Raji (cell line): ENCODE results near the gene PTPRK.

Source experiments
- POLR2A ChIP-seq: IDR thresholded peaks from 2 replicates; pipeline ENCODE4 v1.6.1; 2011; ENCODE audit warnings: low read depth, low read length, control low read depth; ENCODE audit not compliant: insufficient read depth

Gene PTPRK

GRCh38 chr6:128144320-128144719, 376.1 kb downstream of the PTPRK start:
- no peak for TF ChIP-seq POLR2A

- no peak for TF ChIP-seq POLR2A
Observed at GRCh38 chr6:128141932-128142331, 378.5 kb downstream of the PTPRK start.

GRCh38 chr6:128139519-128139918, 380.9 kb downstream of the PTPRK start:
- TF ChIP-seq POLR2A, result no peak

- TF ChIP-seq POLR2A, result no peak
Observed at GRCh38 chr6:128138694-128139093, 381.7 kb downstream of the PTPRK start.

GRCh38 chr6:128135325-128135724, 385.1 kb downstream of the PTPRK start:
- TF ChIP-seq POLR2A, result no peak

GRCh38 chr6:128131566-128131965, 388.8 kb downstream of the PTPRK start:
- no peak for TF ChIP-seq POLR2A

- TF ChIP-seq POLR2A, result no peak
Observed at GRCh38 chr6:128131036-128131435, 389.4 kb downstream of the PTPRK start.

- TF ChIP-seq POLR2A, result no peak
Observed at GRCh38 chr6:128129679-128130078, 390.7 kb downstream of the PTPRK start.

- TF ChIP-seq POLR2A, result no peak
Observed at GRCh38 chr6:128127650-128128049, 392.7 kb downstream of the PTPRK start.

GRCh38 chr6:128124713-128125112, 395.7 kb downstream of the PTPRK start:
- TF ChIP-seq POLR2A, result no peak

GRCh38 chr6:128121610-128122009, 398.8 kb downstream of the PTPRK start:
- TF ChIP-seq POLR2A, result no peak

GRCh38 chr6:128121190-128121589, 399.2 kb downstream of the PTPRK start:
- no peak for TF ChIP-seq POLR2A

- no peak for TF ChIP-seq POLR2A
Observed at GRCh38 chr6:128118401-128118800, 402.0 kb downstream of the PTPRK start.

- TF ChIP-seq POLR2A, result no peak
Observed at GRCh38 chr6:128117916-128118315, 402.5 kb downstream of the PTPRK start.

- no peak for TF ChIP-seq POLR2A
Observed at GRCh38 chr6:128114164-128114563, 406.2 kb downstream of the PTPRK start.

- TF ChIP-seq POLR2A, result no peak
Observed at GRCh38 chr6:128112494-128112893, 407.9 kb downstream of the PTPRK start.

- no peak for TF ChIP-seq POLR2A
Observed at GRCh38 chr6:128111096-128111495, 409.3 kb downstream of the PTPRK start.

GRCh38 chr6:128107682-128108081, 412.7 kb downstream of the PTPRK start:
- no peak for TF ChIP-seq POLR2A
